Esophagus muscularis mucosa (tissue), 4 donors: ENCODE results near the gene NUP93. TPM values are rescaled to one million over a fixed set of nuclear protein-coding genes. Genes with fewer than 3 reads are reported as not detected.

Source experiments
- DNase-seq: peaks from one replicate; pipeline ENCODE4 v3.0.0-alpha.2; 2017; ENCODE audit errors: extremely low spot score
- H3K27ac ChIP-seq, 4 donors: fragments of 200-600 bp; sonication (generic); replicated peaks in 1 of 4; 1 replicate in 3 of 4; 2 replicates in 1 of 4; pipeline ENCODE4 v1.5.1; 2016 to 2019; ENCODE audit warnings: mild to moderate bottlenecking in 1 of 4
- H3K27me3 ChIP-seq, 4 donors: fragments of 200-600 bp; sonication (generic); one replicate each; pipeline versions ENCODE4 v1.5.1 to v1.6.0; 2016 to 2019
- H3K36me3 ChIP-seq, 4 donors: fragments of 200-600 bp; sonication (generic); one replicate each; pipeline ENCODE4 v1.5.1; 2016 to 2019
- H3K4me1 ChIP-seq, 4 donors: fragments of 200-600 bp; sonication (generic); one replicate each; pipeline ENCODE4 v1.5.1; 2016 to 2019
- H3K4me3 ChIP-seq, 4 donors: fragments of 200-600 bp; sonication (generic); 1 replicate in 2 of 4; 2 replicates in 2 of 4; pipeline ENCODE4 v1.5.1; 2016 to 2019; ENCODE audit warnings: mild to moderate bottlenecking in 4 of 4, moderate library complexity in 1 of 4
- H3K9me3 ChIP-seq, 4 donors: fragments of 200-600 bp; sonication (generic); 1 replicate in 3 of 4; 2 replicates in 1 of 4; pipeline ENCODE4 v1.5.1; 2016 to 2019
- EP300 ChIP-seq: sonication (generic); formaldehyde crosslinking; IDR thresholded peaks from one replicate; pipeline ENCODE4 v1.6.1; 2017; ENCODE audit warnings: antibody characterized with exemption
- POLR2A ChIP-seq: fragments of 450-650 bp; IDR thresholded peaks from one replicate; pipeline ENCODE4 v1.6.1; 2017; ENCODE audit warnings: antibody characterized with exemption, moderate library complexity, mild to moderate bottlenecking, low read depth
- POLR2AphosphoS5 ChIP-seq, 2 donors: sonication (generic); formaldehyde crosslinking; IDR thresholded peaks; one replicate each; pipeline ENCODE4 v1.6.1; 2017; ENCODE audit warnings: antibody characterized with exemption in 2 of 2
- WGBS: methylation state at CpG from one replicate; pipeline ENCODE4 v1.1.5; 2018; 5-methylcytosine and 5-hydroxymethylcytosine counted together
- intact Hi-C: fragments of 100-400 bp; cut with DNase I; formaldehyde crosslinking; loops from one replicate; pipeline ENCODE4 v1.15.1; 2023
- total RNA-seq, 4 donors: library from RNA; depleted of rRNA; stranded (reverse); fragments of >200 nt; gene quantifications; one replicate each; pipeline versions ENCODE4 v1.1.0 to v1.2.1, GENCODE V29; 2016
- TF ChIP-seq, protein P1 (sequence below), 3 experiments: fragments of 200-600 bp in 2 of 3; fragments of 450-650 bp in 1 of 3; sonication (generic) in 2 of 3; IDR thresholded peaks; one replicate each; pipeline ENCODE4 v1.5.1; 2017 to 2019; ENCODE audit warnings: antibody characterized with exemption in 3 of 3, mild to moderate bottlenecking in 2 of 3, moderate library complexity in 1 of 3

NUP93 gene
- total RNA-seq, 4 donors from 2014 or later, result 34.0 to 47.5 (median 36.5) TPM

DNA sequence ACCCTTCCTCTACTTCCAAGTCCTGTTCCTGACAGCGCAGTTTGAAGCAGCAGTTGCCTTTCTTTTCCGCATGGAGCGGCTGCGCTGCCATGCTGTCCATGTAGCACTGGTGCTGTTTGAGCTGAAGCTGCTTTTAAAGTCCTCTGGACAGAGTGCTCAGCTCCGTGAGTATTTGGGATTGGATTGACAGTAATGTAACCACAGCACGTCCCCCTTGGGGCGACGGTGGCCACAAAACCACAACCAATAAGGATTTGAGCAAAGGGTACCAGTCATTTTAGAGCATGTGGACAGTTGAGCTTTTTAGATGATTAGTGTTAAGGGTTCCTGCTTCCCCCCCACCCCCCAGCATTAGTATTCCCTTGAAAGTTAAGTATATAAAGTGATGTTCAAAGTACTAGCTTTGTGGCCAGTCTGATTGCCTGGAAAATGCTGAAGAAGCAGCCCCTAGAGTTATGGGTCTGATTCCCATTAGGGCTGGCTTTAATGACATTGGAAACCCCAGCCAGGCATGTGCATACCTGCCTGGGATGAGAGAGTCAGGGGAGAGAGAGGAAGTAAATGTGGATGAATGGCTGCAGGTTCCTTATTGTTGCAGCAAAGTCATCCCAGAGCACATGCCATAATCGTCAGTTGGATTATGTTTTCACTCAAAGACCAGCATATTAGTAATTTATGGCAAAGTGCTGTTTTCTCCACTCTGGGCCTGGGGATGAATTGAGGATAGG lies 103.5 kb downstream of the NUP93 start:
- Histone ChIP-seq H3K27me3 (no peaks in the 10 kb centered on the region), H3K9me3 (no peaks in the 10 kb centered on the region), H3K4me3 (no peak overlapping the region), H3K4me1 (no peaks in the 10 kb centered on the region), H3K36me3 (peaks cover 49 to 95% (median 76%) of the 10 kb centered on the region in 4 donors), H3K27ac (no peak overlapping the region)
- intact Hi-C loops, result no loop called here
- 92% methylated on average over 9 of the region's 9 CpGs for WGBS
- no peak for TF ChIP-seq POLR2AphosphoS5 (IDR thresholded peaks at IDR 0.05)
- TF ChIP-seq EP300, result no peak
- TF ChIP-seq, protein P1, sequence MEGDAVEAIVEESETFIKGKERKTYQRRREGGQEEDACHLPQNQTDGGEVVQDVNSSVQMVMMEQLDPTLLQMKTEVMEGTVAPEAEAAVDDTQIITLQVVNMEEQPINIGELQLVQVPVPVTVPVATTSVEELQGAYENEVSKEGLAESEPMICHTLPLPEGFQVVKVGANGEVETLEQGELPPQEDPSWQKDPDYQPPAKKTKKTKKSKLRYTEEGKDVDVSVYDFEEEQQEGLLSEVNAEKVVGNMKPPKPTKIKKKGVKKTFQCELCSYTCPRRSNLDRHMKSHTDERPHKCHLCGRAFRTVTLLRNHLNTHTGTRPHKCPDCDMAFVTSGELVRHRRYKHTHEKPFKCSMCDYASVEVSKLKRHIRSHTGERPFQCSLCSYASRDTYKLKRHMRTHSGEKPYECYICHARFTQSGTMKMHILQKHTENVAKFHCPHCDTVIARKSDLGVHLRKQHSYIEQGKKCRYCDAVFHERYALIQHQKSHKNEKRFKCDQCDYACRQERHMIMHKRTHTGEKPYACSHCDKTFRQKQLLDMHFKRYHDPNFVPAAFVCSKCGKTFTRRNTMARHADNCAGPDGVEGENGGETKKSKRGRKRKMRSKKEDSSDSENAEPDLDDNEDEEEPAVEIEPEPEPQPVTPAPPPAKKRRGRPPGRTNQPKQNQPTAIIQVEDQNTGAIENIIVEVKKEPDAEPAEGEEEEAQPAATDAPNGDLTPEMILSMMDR (IDR thresholded peaks at IDR 0.05), result no peak
- no peak for TF ChIP-seq POLR2A
- no peak for DNase-seq

DNA sequence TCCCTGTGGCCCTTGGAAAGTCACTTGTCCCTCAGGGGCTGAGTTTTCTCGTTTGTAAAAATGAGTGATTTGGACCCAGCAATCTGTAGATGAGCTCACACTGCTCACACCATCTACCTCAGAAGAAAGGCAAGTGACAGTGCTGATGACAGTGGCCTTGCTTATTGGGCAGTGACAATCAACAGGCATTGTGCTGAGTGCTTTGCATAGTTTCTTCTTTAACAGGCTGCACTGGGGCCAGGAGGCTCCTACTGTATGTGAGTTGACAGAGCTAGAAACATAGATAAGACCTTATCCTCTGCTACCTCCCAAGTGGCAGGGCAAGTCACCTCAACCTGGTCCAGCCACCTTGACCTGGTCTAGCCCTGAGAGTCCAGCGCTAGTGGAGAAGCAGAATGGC lies 105.4 kb downstream of the NUP93 start:
- H3K36me3 ChIP-seq, result peaks cover 47 to 97% (median 82%) of the 10 kb centered on the region in 4 donors
- H3K27me3 ChIP-seq, result no peaks in the 10 kb centered on the region
- H3K4me1 ChIP-seq, result no peaks in the 10 kb centered on the region
- intact Hi-C loops, result no loop called here
- TF ChIP-seq, protein P1 (IDR thresholded peaks at IDR 0.05), result no peak
- no peaks in the 10 kb centered on the region for H3K9me3 ChIP-seq
- H3K4me3 ChIP-seq, result no peak overlapping the region
- DNase-seq, result no peak
- WGBS, result 88% methylated on average over 2 of the region's 2 CpGs
- no peak overlapping the region for H3K27ac ChIP-seq

DNA sequence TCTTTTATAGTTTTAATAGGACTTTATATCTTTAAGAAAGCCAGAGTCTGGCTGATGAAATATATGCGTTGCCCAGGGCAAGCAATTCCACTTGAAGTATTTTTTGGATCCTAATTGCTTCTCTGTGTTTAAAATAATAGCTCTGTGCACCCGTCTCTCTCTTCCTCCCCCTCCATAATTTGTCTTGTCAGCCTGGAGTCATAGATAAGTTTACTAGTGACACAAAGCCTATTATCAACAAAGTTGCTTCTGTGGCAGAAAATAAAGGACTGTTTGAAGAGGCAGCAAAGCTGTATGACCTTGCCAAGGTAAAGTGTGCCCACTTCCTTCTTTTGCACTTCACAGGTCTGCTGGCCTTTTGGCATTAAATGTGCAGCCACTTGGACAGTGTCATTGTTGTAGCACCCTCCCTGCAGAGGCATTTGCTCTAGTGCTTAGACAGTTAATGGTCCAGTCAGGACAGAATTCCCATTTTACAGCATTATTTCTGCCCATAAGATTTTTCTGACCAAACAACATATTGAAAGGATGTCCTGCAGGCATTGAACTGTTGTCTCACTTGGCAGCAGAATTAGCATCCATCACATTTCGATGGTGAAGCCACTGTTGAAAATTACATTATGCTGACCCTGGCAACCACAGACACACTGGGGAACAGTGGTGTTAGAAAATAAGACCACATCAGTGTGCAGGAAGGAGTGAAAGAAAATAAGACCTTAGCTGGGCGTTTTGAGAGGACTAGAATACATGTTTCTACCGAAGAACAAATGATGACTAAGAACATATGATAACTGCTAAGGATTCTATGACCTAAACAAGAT lies 106.7 kb downstream of the NUP93 start:
- no peaks in the 10 kb centered on the region for H3K9me3 ChIP-seq

DNA sequence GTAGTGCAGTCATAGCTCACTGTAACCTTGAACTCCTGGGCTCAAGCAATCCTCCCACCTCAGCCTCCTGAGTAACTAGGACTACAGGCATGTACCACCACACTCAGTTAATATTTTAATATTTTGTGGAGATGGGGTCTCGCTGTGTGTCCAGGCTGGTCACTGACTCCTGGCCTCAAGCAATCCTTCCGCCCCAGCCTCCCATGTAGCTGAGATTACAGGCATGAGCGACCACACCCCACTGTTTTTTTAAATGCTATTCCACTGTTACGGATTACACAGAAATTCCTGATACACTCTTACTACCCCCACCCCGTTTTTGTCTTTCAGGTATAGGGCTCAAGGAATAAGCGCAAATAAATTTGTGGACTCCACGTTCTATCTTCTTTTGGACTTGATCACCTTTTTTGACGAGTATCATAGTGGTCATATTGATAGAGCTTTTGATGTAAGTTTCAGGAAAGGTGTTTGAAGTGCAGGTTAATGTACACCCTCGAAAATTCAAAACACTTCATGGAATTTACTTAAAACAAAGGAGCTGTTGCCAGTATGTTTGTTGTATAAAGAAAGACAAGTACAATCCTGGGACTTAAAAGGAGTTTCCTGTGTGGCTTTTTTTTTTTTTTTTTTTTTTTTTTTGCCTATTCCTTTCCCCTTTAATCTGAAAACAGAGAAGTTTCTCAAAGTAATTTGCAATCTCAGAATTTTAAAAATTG lies 108.9 kb downstream of the NUP93 start:
- intact Hi-C loops, result no loop called here
- 87% methylated on average over 9 of the region's 9 CpGs for WGBS
- no peak overlapping the region for H3K27ac ChIP-seq
- H3K36me3 ChIP-seq, result peaks cover 48 to 99% (median 83%) of the 10 kb centered on the region in 4 donors
- no peak overlapping the region for H3K4me3 ChIP-seq
- no peak for DNase-seq
- no peaks in the 10 kb centered on the region for H3K27me3 ChIP-seq
- no peaks in the 10 kb centered on the region for H3K9me3 ChIP-seq
- TF ChIP-seq, protein P1 (IDR thresholded peaks at IDR 0.05), result no peak
- no peak for TF ChIP-seq POLR2A
- TF ChIP-seq EP300, result no peak
- TF ChIP-seq POLR2AphosphoS5 (IDR thresholded peaks at IDR 0.05), result no peak
- H3K4me1 ChIP-seq, result no peaks in the 10 kb centered on the region

More for the DNA sequence above, 106.7 kb downstream of the NUP93 start:
- Histone ChIP-seq H3K27ac (no peak overlapping the region), H3K4me1 (no peaks in the 10 kb centered on the region), H3K36me3 (peaks cover 46 to 99% (median 86%) of the 10 kb centered on the region in 4 donors), H3K4me3 (no peak overlapping the region), H3K27me3 (no peaks in the 10 kb centered on the region)
- DNase-seq, result no peak
- WGBS, result 77% methylated on average over 5 of the region's 5 CpGs
- TF ChIP-seq POLR2A, result no peak
- TF ChIP-seq POLR2AphosphoS5 (IDR thresholded peaks at IDR 0.05), result no peak
- TF ChIP-seq, protein P1 (IDR thresholded peaks at IDR 0.05), result no peak
- no peak for TF ChIP-seq EP300
- intact Hi-C loops, result no loop called here
